H9 (cell line): ENCODE data around the gene CTNNA3. TPM values are rescaled to one million over a fixed set of nuclear protein-coding genes. Genes with fewer than 3 reads are reported as not detected.

Experiments used
- DNase-seq: peaks from one replicate; pipeline ENCODE4 v3.0.0-alpha.2; 2017
- H2AFZ ChIP-seq: one replicate; pipeline ENCODE4 v1.6.1; 2013; ENCODE audit warnings: mild to moderate bottlenecking, low read length, control low read depth, moderate library complexity
- H2AK5ac ChIP-seq: 2 replicates; pipeline ENCODE4 v1.6.1; 2013; ENCODE audit warnings: low read length, control low read depth, mixed read lengths; ENCODE audit not compliant: insufficient read length
- H2BK120ac ChIP-seq: one replicate; pipeline ENCODE4 v1.6.1; 2013; ENCODE audit warnings: low read depth, mild to moderate bottlenecking, low read length, control low read depth, inconsistent platforms; ENCODE audit not compliant: poor library complexity, severe bottlenecking
- H2BK12ac ChIP-seq: 2 replicates; pipeline ENCODE4 v1.6.1; 2013; ENCODE audit warnings: low read length, control low read depth, mixed read lengths, low read depth; ENCODE audit not compliant: insufficient read length
- H2BK15ac ChIP-seq: 2 replicates; pipeline ENCODE4 v1.6.1; 2013; ENCODE audit warnings: low read depth, low read length, control low read depth
- H2BK20ac ChIP-seq: one replicate; pipeline ENCODE4 v1.6.1; 2013; ENCODE audit warnings: low read depth, mild to moderate bottlenecking, low read length, control low read depth, inconsistent platforms; ENCODE audit not compliant: poor library complexity, severe bottlenecking
- H2BK5ac ChIP-seq: 2 replicates; pipeline ENCODE4 v1.6.1; 2013; ENCODE audit warnings: low read length, control low read depth, mixed read lengths; ENCODE audit not compliant: insufficient read length
- H3K14ac ChIP-seq: 2 replicates; pipeline ENCODE4 v1.6.1; 2013; ENCODE audit warnings: low read length, control low read depth; ENCODE audit not compliant: insufficient read depth
- H3K18ac ChIP-seq: 2 replicates; pipeline ENCODE4 v1.6.1; 2013; ENCODE audit warnings: low read depth, mild to moderate bottlenecking, mixed read lengths, low read length, control low read depth; ENCODE audit not compliant: insufficient read length
- H3K23ac ChIP-seq: 2 replicates; pipeline ENCODE4 v1.6.1; 2013; ENCODE audit warnings: low read length, control low read depth, mixed read lengths, low read depth; ENCODE audit not compliant: insufficient read length
- H3K23me2 ChIP-seq: 2 replicates; pipeline ENCODE4 v1.6.1; 2013; ENCODE audit warnings: low read depth, mild to moderate bottlenecking, mixed read lengths, low read length, control low read depth; ENCODE audit not compliant: insufficient read length, poor library complexity, severe bottlenecking
- H3K27ac ChIP-seq: 2 replicates; pipeline ENCODE4 v1.5.1; 2013; ENCODE audit warnings: low read length, control low read depth, mixed read lengths, low read depth; ENCODE audit not compliant: insufficient read length
- H3K27me3 ChIP-seq: 2 replicates; pipeline ENCODE4 v1.6.1; 2013; ENCODE audit warnings: low read length, control low read depth, inconsistent platforms; ENCODE audit not compliant: insufficient read depth
- H3K4ac ChIP-seq: 2 replicates; pipeline ENCODE4 v1.6.1; 2013; ENCODE audit warnings: low read depth, mild to moderate bottlenecking, control low read depth, inconsistent platforms, low read length, moderate library complexity
- H3K4me1 ChIP-seq: 2 replicates; pipeline ENCODE4 v1.6.1; 2013; ENCODE audit warnings: low read length, control low read depth, inconsistent platforms; ENCODE audit not compliant: insufficient read depth
- H3K4me2 ChIP-seq: 2 replicates; pipeline ENCODE4 v1.6.1; 2013; ENCODE audit warnings: low read length, control low read depth, mixed read lengths; ENCODE audit not compliant: insufficient read length, insufficient read depth
- H3K56ac ChIP-seq: 2 replicates; pipeline ENCODE4 v1.6.1; 2013; ENCODE audit warnings: low read depth, mild to moderate bottlenecking, mixed read lengths, low read length, control low read depth; ENCODE audit not compliant: insufficient read length
- H3K79me1 ChIP-seq: 2 replicates; pipeline ENCODE4 v1.6.1; 2013; ENCODE audit warnings: low read depth, mild to moderate bottlenecking, moderate library complexity, low read length, control low read depth, inconsistent platforms; ENCODE audit not compliant: insufficient read depth, poor library complexity, severe bottlenecking
- H3K79me2 ChIP-seq: 2 replicates; pipeline ENCODE4 v1.6.1; 2013; ENCODE audit warnings: low read length, control low read depth, inconsistent platforms; ENCODE audit not compliant: insufficient read depth
- H3K9ac ChIP-seq: 2 replicates; pipeline ENCODE4 v1.6.1; 2013; ENCODE audit warnings: low read length, control low read depth, mixed read lengths; ENCODE audit not compliant: insufficient read length; ENCODE audit errors: extremely low read depth
- H3K9me3 ChIP-seq: one replicate; pipeline ENCODE4 v1.6.1; 2013; ENCODE audit warnings: low read depth, low read length, inconsistent platforms; ENCODE audit not compliant: control insufficient read depth
- H3T11ph ChIP-seq: one replicate; pipeline ENCODE4 v1.6.1; 2013; ENCODE audit warnings: mild to moderate bottlenecking, low read length, control low read depth, inconsistent platforms
- H4K20me1 ChIP-seq: one replicate; pipeline ENCODE4 v1.6.1; 2013; ENCODE audit not compliant: control insufficient read depth, insufficient read length, insufficient read depth
- H4K5ac ChIP-seq: 2 replicates; pipeline ENCODE4 v1.6.1; 2013; ENCODE audit warnings: low read depth, mild to moderate bottlenecking, mixed read lengths, low read length, control low read depth; ENCODE audit not compliant: insufficient read length
- H4K8ac ChIP-seq: replicated peaks from 2 replicates; pipeline ENCODE4 v1.6.1; 2013; ENCODE audit warnings: low read length, control low read depth, mixed read lengths, low read depth; ENCODE audit not compliant: insufficient read length
- H4K91ac ChIP-seq: 2 replicates; pipeline ENCODE4 v1.6.1; 2013; ENCODE audit warnings: low read depth, mild to moderate bottlenecking, moderate library complexity, mixed read lengths, low read length, control low read depth; ENCODE audit not compliant: insufficient read length
- H3K27ac Mint-ChIP-seq, 3 experiments: 2 replicates in 2 of 3; 3 replicates in 1 of 3; pipeline ENCODE4 v1.8.0; 2020 to 2021; ENCODE audit warnings: mixed read lengths in 3 of 3, mild to moderate bottlenecking in 1 of 3, moderate library complexity in 1 of 3
- H3K27me3 Mint-ChIP-seq: 2 replicates; pipeline ENCODE4 v1.8.0; 2021; ENCODE audit warnings: low read depth, mild to moderate bottlenecking, moderate library complexity, mixed read lengths
- H3K36me3 Mint-ChIP-seq, 3 experiments: 2 replicates in 2 of 3; 3 replicates in 1 of 3; pipeline ENCODE4 v1.8.0; 2020 to 2021; ENCODE audit warnings: low read depth in 3 of 3, mixed read lengths in 3 of 3; ENCODE audit not compliant: insufficient read depth in 1 of 3
- H3K4me1 Mint-ChIP-seq, 2 experiments: 2 replicates each; pipeline ENCODE4 v1.8.0; 2020; ENCODE audit warnings: mixed read lengths in 2 of 2
- H3K4me3 Mint-ChIP-seq, 2 experiments: 2 replicates in 1 of 2; 3 replicates in 1 of 2; pipeline ENCODE4 v1.8.0; 2020 to 2021; ENCODE audit warnings: mild to moderate bottlenecking in 2 of 2, mixed read lengths in 2 of 2, moderate library complexity in 1 of 2
- H3K9me3 Mint-ChIP-seq, 2 experiments: 2 replicates in 1 of 2; 3 replicates in 1 of 2; pipeline ENCODE4 v1.8.0; 2020; ENCODE audit warnings: mild to moderate bottlenecking in 2 of 2, mixed read lengths in 2 of 2, moderate library complexity in 1 of 2
- WGBS: extraction: QIAGEN DNeasy Blood & Tissue Kit; methylation state at CpG from one replicate; pipeline ENCODE4 v1.1.7; 2013; ENCODE audit warnings: missing lambda C conversion rate, low lambda C conversion rate, mixed read lengths; ENCODE audit not compliant: insufficient read length; ENCODE audit errors: extremely low coverage; 5-methylcytosine and 5-hydroxymethylcytosine counted together
- total RNA-seq: library from RNA; stranded (reverse); gene quantifications from 2 replicates; pipeline ENCODE4 v1.2.1, GENCODE V29; 2021
- TF ChIP-seq, protein P1 (sequence below): fragments of 200-600 bp; sonication (generic); conservative IDR thresholded peaks from 3 replicates; pipeline ENCODE4 v1.8.0; 2021; ENCODE audit warnings: antibody characterized with exemption, mild to moderate bottlenecking

CTNNA3 gene
- total RNA-seq, 1 experiment from 2014 or later: 3.3 TPM

GRCh38 chr10:67319976-67320375 lies 376.0 kb downstream of the CTNNA3 start:
- Histone ChIP-seq H4K8ac (no peak overlapping the region), H3K4me1 (no peaks in the 10 kb centered on the region), H3T11ph (no peak overlapping the region), H2BK15ac (no peak overlapping the region), H3K27ac (no peak overlapping the region), H2AFZ (no peak overlapping the region), H3K79me2 (no peaks in the 10 kb centered on the region), H2AK5ac (no peak overlapping the region), H3K9ac (no peak overlapping the region), H3K23ac (no peak overlapping the region), H2BK12ac (no peak overlapping the region), H2BK5ac (no peak overlapping the region), H3K4ac (no peak overlapping the region), H3K18ac (no peak overlapping the region), H3K14ac (no peak overlapping the region), H2BK20ac (no peak overlapping the region), H4K91ac (no peak overlapping the region), H4K5ac (no peak overlapping the region), H3K27me3 (no peaks in the 10 kb centered on the region), H4K20me1 (no peaks in the 10 kb centered on the region), H3K23me2 (no peaks in the 10 kb centered on the region), H2BK120ac (no peak overlapping the region), H3K4me2 (no peak overlapping the region), H3K9me3 (no peaks in the 10 kb centered on the region), H3K56ac (no peak overlapping the region), H3K79me1 (no peaks in the 10 kb centered on the region)
- TF ChIP-seq, protein P1, sequence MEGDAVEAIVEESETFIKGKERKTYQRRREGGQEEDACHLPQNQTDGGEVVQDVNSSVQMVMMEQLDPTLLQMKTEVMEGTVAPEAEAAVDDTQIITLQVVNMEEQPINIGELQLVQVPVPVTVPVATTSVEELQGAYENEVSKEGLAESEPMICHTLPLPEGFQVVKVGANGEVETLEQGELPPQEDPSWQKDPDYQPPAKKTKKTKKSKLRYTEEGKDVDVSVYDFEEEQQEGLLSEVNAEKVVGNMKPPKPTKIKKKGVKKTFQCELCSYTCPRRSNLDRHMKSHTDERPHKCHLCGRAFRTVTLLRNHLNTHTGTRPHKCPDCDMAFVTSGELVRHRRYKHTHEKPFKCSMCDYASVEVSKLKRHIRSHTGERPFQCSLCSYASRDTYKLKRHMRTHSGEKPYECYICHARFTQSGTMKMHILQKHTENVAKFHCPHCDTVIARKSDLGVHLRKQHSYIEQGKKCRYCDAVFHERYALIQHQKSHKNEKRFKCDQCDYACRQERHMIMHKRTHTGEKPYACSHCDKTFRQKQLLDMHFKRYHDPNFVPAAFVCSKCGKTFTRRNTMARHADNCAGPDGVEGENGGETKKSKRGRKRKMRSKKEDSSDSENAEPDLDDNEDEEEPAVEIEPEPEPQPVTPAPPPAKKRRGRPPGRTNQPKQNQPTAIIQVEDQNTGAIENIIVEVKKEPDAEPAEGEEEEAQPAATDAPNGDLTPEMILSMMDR: no peak
- no peak overlapping the region for H3K27ac Mint-ChIP-seq
- no CpG with 5 or more reads among the region's 2 CpGs for WGBS
- H3K27me3 Mint-ChIP-seq: no peaks in the 10 kb centered on the region
- H3K9me3 Mint-ChIP-seq: peaks cover 11 to 12% of the 10 kb centered on the region in 2 experiments; a peak in 4 of 5 replicates
- H3K4me1 Mint-ChIP-seq: no peaks in the 10 kb centered on the region
- no peak overlapping the region for H3K4me3 Mint-ChIP-seq
- DNase-seq: no peak
- peaks cover 0 to 10% (median 4%) of the 10 kb centered on the region in 3 experiments; a peak in 3 of 7 replicates for H3K36me3 Mint-ChIP-seq
